Right kidney (tissue), 1 donor: ENCODE data around the gene IRGM.

Experiments
- DNase-seq: peaks from one replicate; pipeline ENCODE4 v3.0.0-alpha.2; 2016

Gene IRGM

DNA sequence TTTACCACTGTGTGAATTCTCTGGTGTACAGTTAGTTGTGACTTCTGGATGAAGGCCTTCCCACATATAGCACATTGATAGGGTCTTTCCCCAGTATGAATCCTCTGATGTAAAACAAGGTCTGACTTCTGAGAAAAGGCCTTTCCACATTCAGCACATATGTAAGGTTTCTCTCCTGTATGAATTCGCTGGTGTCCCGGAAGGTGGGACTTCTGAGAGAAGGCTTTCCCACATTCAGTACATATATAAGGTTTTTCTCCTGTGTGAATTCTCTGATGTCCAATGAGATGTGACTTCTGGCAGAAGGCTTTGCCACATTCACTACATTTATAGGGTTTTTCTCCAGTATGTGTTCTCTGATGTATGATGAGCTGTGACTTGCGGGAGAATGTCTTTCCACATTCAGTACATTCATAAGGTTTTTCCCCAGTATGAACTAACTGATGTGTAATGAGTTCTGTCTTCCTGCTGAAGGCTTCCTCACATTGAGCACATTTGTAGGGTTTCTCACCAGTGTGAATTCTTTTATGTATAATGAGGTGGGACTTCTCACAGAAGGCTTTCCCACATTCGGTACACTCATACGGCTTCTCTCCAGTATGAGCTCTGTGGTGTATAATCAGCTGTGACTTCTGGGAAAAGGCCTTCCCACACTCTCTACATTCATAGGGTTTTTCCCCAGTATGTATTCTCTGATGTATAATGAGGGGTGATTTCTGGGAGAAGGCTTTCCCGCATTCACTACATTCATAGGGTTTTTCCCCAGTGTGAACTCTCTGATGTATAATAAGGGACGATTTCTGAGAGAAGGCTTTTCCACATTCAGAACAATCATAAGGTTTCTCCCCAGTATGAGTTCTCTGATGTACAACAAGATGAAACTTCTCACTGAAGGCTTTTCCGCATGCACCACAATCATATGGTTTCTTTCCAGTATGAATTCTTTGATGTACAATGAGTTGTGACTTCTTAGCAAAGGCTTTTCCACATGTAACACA, 49.4 kb downstream of the IRGM start:
- no peak for DNase-seq
